ENCODE data around the gene GOSR2. TPM values are rescaled to one million over a fixed set of nuclear protein-coding genes. Genes with fewer than 3 reads are reported as not detected.

The GOSR2 gene
- polyA plus RNA-seq, 1 of the 3 experiments (the other 2 are of a cell fraction), result 74.2 TPM

- no peaks in the 10 kb centered on the region for H3K9me2 ChIP-seq
- DNase-seq, result no peak
- H3K27ac ChIP-seq (ENCODE audit: low read depth in 2 of 2, low read length in 1 of 2), result peak overlapping the region; percentile 93 to 100
- peak overlapping the region; percentile 82 to 91 for H3K4me3 ChIP-seq (ENCODE audit: low read depth in 2 of 2, low read length in 1 of 2)
- WGBS (ENCODE audit: low lambda C conversion rate), result under 1% methylated on average over 6 of the region's 6 CpGs
- TF ChIP-seq GABPA (IDR thresholded peaks at IDR 0.05; ENCODE audit: low read depth), result no peak
- no peak for TF ChIP-seq CHD2 (IDR thresholded peaks at IDR 0.05; ENCODE audit: low read length, partially characterized antibody)
- peaks cover 35% of the 10 kb centered on the region for H4K20me1 ChIP-seq (ENCODE audit: insufficient read depth)
- peak overlapping the region; percentile 94 for H2AFZ ChIP-seq (ENCODE audit: low read depth)
- H3K79me2 ChIP-seq (ENCODE audit: insufficient read depth), result peaks cover 45% of the 10 kb centered on the region
- ChIA-PET CTCF (interaction anchor here (1.0 kb wide), 1 partner anchor 20 kb away, joined by 3 read pairs; no protein-coding TSS in a partner anchor), POLR2A (no interaction called here)
- no peaks in the 10 kb centered on the region for H3K9me3 ChIP-seq
- peaks cover 9% of the 10 kb centered on the region for H3F3A ChIP-seq (replicated peaks; ENCODE audit: insufficient read depth)
- peaks cover 3 to 28% of the 10 kb centered on the region in 2 experiments; a peak in 2 of 4 replicates for H3K4me1 ChIP-seq (ENCODE audit: control insufficient read depth in 1 of 2, insufficient read depth in 2 of 2, low read depth in 1 of 2, low read length in 1 of 2)
- peak overlapping the region; percentile 83 for H3K4me2 ChIP-seq
- H3K27me3 ChIP-seq (ENCODE audit: insufficient read depth), result no peaks in the 10 kb centered on the region
- peaks cover 15 to 22% of the 10 kb centered on the region in 2 experiments for H3K36me3 ChIP-seq (replicated peaks in 1 of 2; ENCODE audit: control insufficient read depth in 1 of 2, insufficient read depth in 2 of 2, low read length in 1 of 2)
- peak overlapping the region; percentile 91 for H3K9ac ChIP-seq
Measured at GRCh38 chr17:46922487-46922803, 515 bp upstream of the GOSR2 start.

GRCh38 chr17:46925185-46925868, 2.4 kb downstream of the GOSR2 start:
- Histone ChIP-seq H2AFZ (ENCODE audit: low read depth) (no peak overlapping the region), H3K4me1 (ENCODE audit: control insufficient read depth in 1 of 2, insufficient read depth in 2 of 2, low read depth in 1 of 2, low read length in 1 of 2) (peaks cover 8 to 49% of the 10 kb centered on the region in 2 experiments; a peak in 2 of 4 replicates), H3K9ac (no peak overlapping the region), H4K20me1 (ENCODE audit: insufficient read depth) (peaks cover 64% of the 10 kb centered on the region), H3K4me3 (ENCODE audit: low read depth in 2 of 2, low read length in 1 of 2) (no peak overlapping the region), H3K27ac (ENCODE audit: low read depth in 2 of 2, low read length in 1 of 2) (no peak overlapping the region), H3K9me3 (no peaks in the 10 kb centered on the region), H3K79me2 (ENCODE audit: insufficient read depth) (peaks cover 74% of the 10 kb centered on the region), H3K36me3 (replicated peaks in 1 of 2; ENCODE audit: control insufficient read depth in 1 of 2, insufficient read depth in 2 of 2, low read length in 1 of 2) (peaks cover 18 to 42% of the 10 kb centered on the region in 2 experiments), H3K4me2 (peak overlapping the region; percentile 3; the same call in 1 of the 2 replicates), H3F3A (replicated peaks; ENCODE audit: insufficient read depth) (peaks cover 9% of the 10 kb centered on the region), H3K27me3 (ENCODE audit: insufficient read depth) (no peaks in the 10 kb centered on the region), H3K9me2 (no peaks in the 10 kb centered on the region)
- ChIA-PET CTCF (interaction anchor here (1.4 to 6.7 kb wide), 3 partner anchors 14 to 84 kb away, joined by 4 to 49 read pairs (median 10); no protein-coding TSS in a partner anchor), POLR2A (no interaction called here)
- TF ChIP-seq GATA2 (CRISPR knock-in tag; IDR thresholded peaks at IDR 0.05) (no peak), CHD2 (IDR thresholded peaks at IDR 0.05; ENCODE audit: low read length, partially characterized antibody) (no peak), NRF1 (IDR thresholded peaks at IDR 0.05; ENCODE audit: low read depth, low read length) (no peak), EZH2phosphoT487 (IDR thresholded peaks at IDR 0.05; ENCODE audit: borderline replicate concordance, low read depth) (no peak), RFX5 (IDR thresholded peaks at IDR 0.05; ENCODE audit: low read length) (no peak), PBX3 (IDR thresholded peaks at IDR 0.05) (no peak), ELF1 (IDR thresholded peaks at IDR 0.05) (no peak), EP300 (IDR thresholded peaks at IDR 0.05; ENCODE audit: borderline replicate concordance in 1 of 2, low read depth in 1 of 2, low read length in 1 of 2) (no peak), TAF1 (IDR thresholded peaks at IDR 0.05; ENCODE audit: borderline replicate concordance, low read depth, low read length) (no peak), TEAD4 (IDR thresholded peaks at IDR 0.05; ENCODE audit: borderline replicate concordance, insufficient read depth) (no peak), MAX (IDR thresholded peaks at IDR 0.05; ENCODE audit: low read depth) (no peak), MXI1 (IDR thresholded peaks at IDR 0.05; ENCODE audit: low read depth, low read length) (no peak)
- TF ChIP-seq, protein P1, sequence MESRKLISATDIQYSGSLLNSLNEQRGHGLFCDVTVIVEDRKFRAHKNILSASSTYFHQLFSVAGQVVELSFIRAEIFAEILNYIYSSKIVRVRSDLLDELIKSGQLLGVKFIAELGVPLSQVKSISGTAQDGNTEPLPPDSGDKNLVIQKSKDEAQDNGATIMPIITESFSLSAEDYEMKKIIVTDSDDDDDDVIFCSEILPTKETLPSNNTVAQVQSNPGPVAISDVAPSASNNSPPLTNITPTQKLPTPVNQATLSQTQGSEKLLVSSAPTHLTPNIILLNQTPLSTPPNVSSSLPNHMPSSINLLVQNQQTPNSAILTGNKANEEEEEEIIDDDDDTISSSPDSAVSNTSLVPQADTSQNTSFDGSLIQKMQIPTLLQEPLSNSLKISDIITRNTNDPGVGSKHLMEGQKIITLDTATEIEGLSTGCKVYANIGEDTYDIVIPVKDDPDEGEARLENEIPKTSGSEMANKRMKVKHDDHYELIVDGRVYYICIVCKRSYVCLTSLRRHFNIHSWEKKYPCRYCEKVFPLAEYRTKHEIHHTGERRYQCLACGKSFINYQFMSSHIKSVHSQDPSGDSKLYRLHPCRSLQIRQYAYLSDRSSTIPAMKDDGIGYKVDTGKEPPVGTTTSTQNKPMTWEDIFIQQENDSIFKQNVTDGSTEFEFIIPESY (IDR thresholded peaks at IDR 0.05; ENCODE audit: borderline replicate concordance, low read depth), result no peak
- TF ChIP-seq, protein P2, sequence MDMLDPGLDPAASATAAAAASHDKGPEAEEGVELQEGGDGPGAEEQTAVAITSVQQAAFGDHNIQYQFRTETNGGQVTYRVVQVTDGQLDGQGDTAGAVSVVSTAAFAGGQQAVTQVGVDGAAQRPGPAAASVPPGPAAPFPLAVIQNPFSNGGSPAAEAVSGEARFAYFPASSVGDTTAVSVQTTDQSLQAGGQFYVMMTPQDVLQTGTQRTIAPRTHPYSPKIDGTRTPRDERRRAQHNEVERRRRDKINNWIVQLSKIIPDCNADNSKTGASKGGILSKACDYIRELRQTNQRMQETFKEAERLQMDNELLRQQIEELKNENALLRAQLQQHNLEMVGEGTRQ (IDR thresholded peaks at IDR 0.05; ENCODE audit: borderline replicate concordance, low read depth, low read length), result no peak
- 68% methylated on average over 5 of the region's 5 CpGs for WGBS (ENCODE audit: low lambda C conversion rate)
- DNase-seq, result no peak
